K562 (cell line): ENCODE results near the gene RAE1. TPM values are rescaled to one million over a fixed set of nuclear protein-coding genes. Genes with fewer than 3 reads are reported as not detected.

Experiments
- CBX3 ChIP-seq, 2 experiments: IDR thresholded peaks; 1 replicate in 1 of 2; 2 replicates in 1 of 2; pipeline ENCODE4 v1.6.1; 2012; ENCODE audit warnings: inconsistent platforms in 2 of 2, low read length in 2 of 2, borderline replicate concordance in 1 of 2, control low read depth in 1 of 2
- CBX8 ChIP-seq: fragments of 200-600 bp; sonication (generic); IDR thresholded peaks from 2 replicates; pipeline ENCODE4 v1.6.1; 2012; ENCODE audit warnings: borderline replicate concordance, mixed run types, low read depth, mild to moderate bottlenecking, moderate library complexity, mixed read lengths, low read length, control low read depth, inconsistent platforms; ENCODE audit not compliant: poor library complexity, severe bottlenecking; ENCODE audit errors: extremely low read depth
- GTF2E2 ChIP-seq: fragments of 200-800 bp; sonication (Bioruptor generic); IDR thresholded peaks from 2 replicates; pipeline ENCODE4 v1.6.1; 2016; ENCODE audit warnings: missing genetic modification characterization, missing compliant biosample characterization
- HEY1 ChIP-seq: fragments of 250-450 bp; sonication (Bioruptor Pico); IDR thresholded peaks from 2 replicates; pipeline ENCODE4 v1.5.0; 2020; ENCODE audit warnings: mild to moderate bottlenecking, moderate library complexity, borderline replicate concordance
- HSF4 ChIP-seq: fragments of 250-450 bp; sonication (Bioruptor Pico); IDR thresholded peaks from 2 replicates; pipeline ENCODE4 v2.1.2; 2022; ENCODE audit warnings: mild to moderate bottlenecking, moderate library complexity, borderline replicate concordance
- MEF2D ChIP-seq: conservative IDR thresholded peaks from 2 replicates; pipeline ENCODE4 v1.6.1; 2016; ENCODE audit warnings: low read depth, missing genetic modification characterization, missing compliant biosample characterization
- NR4A1 ChIP-seq, 2 experiments: fragments of 250-450 bp in 1 of 2; fragments of 450-650 bp in 1 of 2; sonication (Bioruptor Pico) in 1 of 2; IDR thresholded peaks; 2 replicates each; pipeline versions ENCODE4 v1.4.0 to v1.6.1; 2016 to 2020; ENCODE audit warnings: mild to moderate bottlenecking in 2 of 2, missing compliant biosample characterization in 1 of 2, missing genetic modification characterization in 1 of 2, moderate library complexity in 1 of 2
- SNIP1 ChIP-seq: fragments of 450-650 bp; IDR thresholded peaks from 2 replicates; pipeline ENCODE4 v1.7.1; 2017; ENCODE audit warnings: low read depth, mild to moderate bottlenecking
- TAL1 ChIP-seq: fragments of 450-650 bp; IDR thresholded peaks from 2 replicates; pipeline ENCODE4 v1.6.1; 2016; ENCODE audit warnings: mild to moderate bottlenecking
- TEAD1 ChIP-seq, 2 experiments: fragments of 450-650 bp in 1 of 2; sonication (generic) in 1 of 2; formaldehyde crosslinking; IDR thresholded peaks; 2 replicates each; pipeline versions ENCODE4 v1.4.0 to v1.8.0; 2020 to 2022; ENCODE audit warnings: mild to moderate bottlenecking in 2 of 2, missing genetic modification reagents in 1 of 2
- ZFP30 ChIP-seq: fragments of 250-450 bp; sonication (Bioruptor Pico); IDR thresholded peaks from 2 replicates; pipeline ENCODE4 v1.8.0; 2022; ENCODE audit warnings: moderate library complexity, mild to moderate bottlenecking, inconsistent platforms, borderline replicate concordance
- ZNF146 ChIP-seq: IDR thresholded peaks from one replicate; pipeline ENCODE4 v1.6.1; 2018; ENCODE audit warnings: missing compliant biosample characterization; ENCODE audit not compliant: unreplicated experiment
- ZNF354B ChIP-seq: fragments of 250-450 bp; sonication (Bioruptor Pico); IDR thresholded peaks from 2 replicates; pipeline ENCODE4 v1.4.0; 2020
- polyA plus RNA-seq, 8 experiments: library from polyadenylated mRNA; depleted of rRNA in 4 of 8; stranded (reverse) in 5 of 8; unstranded in 3 of 8; fragments of >200 nt; fragmentation: Nextera tagmentation in 2 of 8; fragmentation: Illumina TruSeq in 1 of 8; extraction: Ambion mirVana in 2 of 8; extraction: Trizol in 1 of 8; gene quantifications; 2 replicates each; pipeline versions ENCODE4 v1.2.1 to v1.2.3, GENCODE V29; 2011 to 2014; ENCODE audit warnings: inconsistent platforms in 1 of 8, missing spikeins in 1 of 8
- total RNA-seq, 7 experiments: library from RNA; depleted of rRNA in 6 of 7; stranded (reverse); fragments of >200 nt in 6 of 7; fragmentation: Illumina TruSeq in 2 of 7; extraction: Trizol in 2 of 7; gene quantifications; 2 replicates each; pipeline versions ENCODE4 v1.2.1 to v1.2.3, GENCODE V29; 2011 to 2021; ENCODE audit warnings: low replicate concordance in 1 of 7
- TF ChIP-seq, protein P1 (sequence below): sonication (generic); formaldehyde crosslinking; IDR thresholded peaks from 2 replicates; pipeline ENCODE4 v1.8.0; 2023; ENCODE audit warnings: missing genetic modification reagents, mild to moderate bottlenecking, borderline replicate concordance
- TF ChIP-seq, protein P2 (sequence below): fragments of 250-450 bp; sonication (Bioruptor Pico); IDR thresholded peaks from 2 replicates; pipeline ENCODE4 v1.9.0; 2021; ENCODE audit warnings: mild to moderate bottlenecking
- TF ChIP-seq, protein P3 (sequence below): sonication (generic); formaldehyde crosslinking; IDR thresholded peaks from 2 replicates; pipeline ENCODE4 v1.8.1; 2023; ENCODE audit warnings: mild to moderate bottlenecking, missing genetic modification reagents
- TF ChIP-seq, protein P4 (sequence below): fragments of 250-450 bp; sonication (Bioruptor Pico); IDR thresholded peaks from 2 replicates; pipeline ENCODE4 v1.8.0; 2021; ENCODE audit warnings: borderline replicate concordance, mild to moderate bottlenecking, moderate library complexity; ENCODE audit not compliant: poor library complexity, severe bottlenecking

Gene RAE1
- total and polyA plus RNA-seq, 9 of the 15 experiments (the other 6 are each of a cell fraction or from before 2014, with no cell fraction given), result 33.7 to 248 (median 77.7) TPM

DNA sequence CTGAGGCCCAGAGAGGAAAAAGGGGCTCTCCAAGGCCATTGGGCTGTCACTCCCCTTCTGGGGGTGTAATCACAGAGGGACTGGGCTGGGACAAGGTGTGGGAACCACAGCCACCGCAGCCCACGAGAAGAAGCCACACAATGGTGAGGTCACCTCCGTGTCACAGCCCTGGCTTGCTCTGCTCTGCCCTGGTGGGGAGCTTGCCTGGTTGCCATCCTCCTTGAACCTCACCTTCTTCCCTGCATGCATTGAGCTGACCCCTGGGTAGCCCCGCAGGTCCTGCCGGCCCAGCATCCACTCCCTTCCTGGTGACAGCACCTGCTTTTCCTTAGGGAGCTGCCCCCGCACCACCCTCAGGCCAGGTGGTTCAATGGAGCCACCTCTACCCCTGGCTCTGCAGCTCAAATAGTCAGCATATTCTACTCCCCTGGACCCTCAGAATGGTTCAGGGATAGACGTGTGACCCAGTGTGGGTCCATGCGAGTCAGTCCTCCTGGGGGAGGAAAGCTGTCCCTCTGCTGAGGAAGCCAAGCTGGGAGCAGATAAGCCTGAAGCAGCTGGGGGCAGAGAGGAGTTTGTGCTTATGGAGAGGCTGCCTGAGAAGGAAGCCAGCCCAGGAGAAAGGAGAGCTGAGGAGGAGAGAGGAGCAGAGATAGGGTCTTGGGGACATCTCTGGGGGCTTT, 61.4 kb downstream of the RAE1 start (continued):
- TF ChIP-seq, protein P1, sequence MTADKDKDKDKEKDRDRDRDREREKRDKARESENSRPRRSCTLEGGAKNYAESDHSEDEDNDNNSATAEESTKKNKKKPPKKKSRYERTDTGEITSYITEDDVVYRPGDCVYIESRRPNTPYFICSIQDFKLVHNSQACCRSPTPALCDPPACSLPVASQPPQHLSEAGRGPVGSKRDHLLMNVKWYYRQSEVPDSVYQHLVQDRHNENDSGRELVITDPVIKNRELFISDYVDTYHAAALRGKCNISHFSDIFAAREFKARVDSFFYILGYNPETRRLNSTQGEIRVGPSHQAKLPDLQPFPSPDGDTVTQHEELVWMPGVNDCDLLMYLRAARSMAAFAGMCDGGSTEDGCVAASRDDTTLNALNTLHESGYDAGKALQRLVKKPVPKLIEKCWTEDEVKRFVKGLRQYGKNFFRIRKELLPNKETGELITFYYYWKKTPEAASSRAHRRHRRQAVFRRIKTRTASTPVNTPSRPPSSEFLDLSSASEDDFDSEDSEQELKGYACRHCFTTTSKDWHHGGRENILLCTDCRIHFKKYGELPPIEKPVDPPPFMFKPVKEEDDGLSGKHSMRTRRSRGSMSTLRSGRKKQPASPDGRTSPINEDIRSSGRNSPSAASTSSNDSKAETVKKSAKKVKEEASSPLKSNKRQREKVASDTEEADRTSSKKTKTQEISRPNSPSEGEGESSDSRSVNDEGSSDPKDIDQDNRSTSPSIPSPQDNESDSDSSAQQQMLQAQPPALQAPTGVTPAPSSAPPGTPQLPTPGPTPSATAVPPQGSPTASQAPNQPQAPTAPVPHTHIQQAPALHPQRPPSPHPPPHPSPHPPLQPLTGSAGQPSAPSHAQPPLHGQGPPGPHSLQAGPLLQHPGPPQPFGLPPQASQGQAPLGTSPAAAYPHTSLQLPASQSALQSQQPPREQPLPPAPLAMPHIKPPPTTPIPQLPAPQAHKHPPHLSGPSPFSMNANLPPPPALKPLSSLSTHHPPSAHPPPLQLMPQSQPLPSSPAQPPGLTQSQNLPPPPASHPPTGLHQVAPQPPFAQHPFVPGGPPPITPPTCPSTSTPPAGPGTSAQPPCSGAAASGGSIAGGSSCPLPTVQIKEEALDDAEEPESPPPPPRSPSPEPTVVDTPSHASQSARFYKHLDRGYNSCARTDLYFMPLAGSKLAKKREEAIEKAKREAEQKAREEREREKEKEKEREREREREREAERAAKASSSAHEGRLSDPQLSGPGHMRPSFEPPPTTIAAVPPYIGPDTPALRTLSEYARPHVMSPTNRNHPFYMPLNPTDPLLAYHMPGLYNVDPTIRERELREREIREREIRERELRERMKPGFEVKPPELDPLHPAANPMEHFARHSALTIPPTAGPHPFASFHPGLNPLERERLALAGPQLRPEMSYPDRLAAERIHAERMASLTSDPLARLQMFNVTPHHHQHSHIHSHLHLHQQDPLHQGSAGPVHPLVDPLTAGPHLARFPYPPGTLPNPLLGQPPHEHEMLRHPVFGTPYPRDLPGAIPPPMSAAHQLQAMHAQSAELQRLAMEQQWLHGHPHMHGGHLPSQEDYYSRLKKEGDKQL (CRISPR knock-in tag), result no peak
- TF ChIP-seq HSF4, result no peak
- TF ChIP-seq ZNF146, result no peak
- no peak for TF ChIP-seq SNIP1
- no peak for TF ChIP-seq NR4A1 (CRISPR knock-in tag; IDR thresholded peaks at IDR 0.05)
- peak; percentile 62; the same call in 1 of the 2 replicates for TF ChIP-seq NR4A1 (tag; IDR thresholded peaks at IDR 0.05)
- TF ChIP-seq, protein P2, sequence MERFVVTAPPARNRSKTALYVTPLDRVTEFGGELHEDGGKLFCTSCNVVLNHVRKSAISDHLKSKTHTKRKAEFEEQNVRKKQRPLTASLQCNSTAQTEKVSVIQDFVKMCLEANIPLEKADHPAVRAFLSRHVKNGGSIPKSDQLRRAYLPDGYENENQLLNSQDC (CRISPR knock-in tag), result no peak
- TF ChIP-seq TEAD1 (CRISPR knock-in tag; IDR thresholded peaks at IDR 0.05), result 0 out of 4 replicates have a peak, but pooled peaks of 1 of the 2 experiments have one; percentile 6
- TF ChIP-seq GTF2E2 (tag), result no peak
- peak; percentile 52 for TF ChIP-seq TAL1
- TF ChIP-seq, protein P3, sequence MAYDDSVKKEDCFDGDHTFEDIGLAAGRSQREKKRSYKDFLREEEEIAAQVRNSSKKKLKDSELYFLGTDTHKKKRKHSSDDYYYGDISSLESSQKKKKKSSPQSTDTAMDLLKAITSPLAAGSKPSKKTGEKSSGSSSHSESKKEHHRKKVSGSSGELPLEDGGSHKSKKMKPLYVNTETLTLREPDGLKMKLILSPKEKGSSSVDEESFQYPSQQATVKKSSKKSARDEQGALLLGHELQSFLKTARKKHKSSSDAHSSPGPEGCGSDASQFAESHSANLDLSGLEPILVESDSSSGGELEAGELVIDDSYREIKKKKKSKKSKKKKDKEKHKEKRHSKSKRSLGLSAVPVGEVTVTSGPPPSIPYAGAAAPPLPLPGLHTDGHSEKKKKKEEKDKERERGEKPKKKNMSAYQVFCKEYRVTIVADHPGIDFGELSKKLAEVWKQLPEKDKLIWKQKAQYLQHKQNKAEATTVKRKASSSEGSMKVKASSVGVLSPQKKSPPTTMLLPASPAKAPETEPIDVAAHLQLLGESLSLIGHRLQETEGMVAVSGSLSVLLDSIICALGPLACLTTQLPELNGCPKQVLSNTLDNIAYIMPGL (CRISPR knock-in tag), result no peak
- TF ChIP-seq, protein P4, sequence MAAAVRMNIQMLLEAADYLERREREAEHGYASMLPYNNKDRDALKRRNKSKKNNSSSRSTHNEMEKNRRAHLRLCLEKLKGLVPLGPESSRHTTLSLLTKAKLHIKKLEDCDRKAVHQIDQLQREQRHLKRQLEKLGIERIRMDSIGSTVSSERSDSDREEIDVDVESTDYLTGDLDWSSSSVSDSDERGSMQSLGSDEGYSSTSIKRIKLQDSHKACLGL (CRISPR knock-in tag), result no peak
- no peak for TF ChIP-seq CBX8
- TF ChIP-seq ZFP30 (CRISPR knock-in tag), result no peak
- no peak for TF ChIP-seq ZNF354B (CRISPR knock-in tag)
- no peak for TF ChIP-seq CBX3 (IDR thresholded peaks at IDR 0.05; ENCODE audit: borderline replicate concordance in 1 of 2, low read length in 2 of 2)
- no peak for TF ChIP-seq MEF2D (tag)
- TF ChIP-seq HEY1 (CRISPR knock-in tag), result no peak
